Esophagus muscularis mucosa (tissue), 4 donors: ENCODE data around the gene FSHB. TPM values are rescaled to one million over a fixed set of nuclear protein-coding genes. Genes with fewer than 3 reads are reported as not detected.

ENCODE experiments used
- DNase-seq: peaks from one replicate; pipeline ENCODE4 v3.0.0-alpha.2; 2017; ENCODE audit errors: extremely low spot score
- H3K27ac ChIP-seq, 4 donors: fragments of 200-600 bp; sonication (generic); replicated peaks in 1 of 4; 1 replicate in 3 of 4; 2 replicates in 1 of 4; pipeline ENCODE4 v1.5.1; 2016 to 2019; ENCODE audit warnings: mild to moderate bottlenecking in 1 of 4
- H3K27me3 ChIP-seq, 4 donors: fragments of 200-600 bp; sonication (generic); one replicate each; pipeline versions ENCODE4 v1.5.1 to v1.6.0; 2016 to 2019
- H3K36me3 ChIP-seq, 4 donors: fragments of 200-600 bp; sonication (generic); one replicate each; pipeline ENCODE4 v1.5.1; 2016 to 2019
- H3K4me1 ChIP-seq, 4 donors: fragments of 200-600 bp; sonication (generic); one replicate each; pipeline ENCODE4 v1.5.1; 2016 to 2019
- H3K4me3 ChIP-seq, 4 donors: fragments of 200-600 bp; sonication (generic); 1 replicate in 2 of 4; 2 replicates in 2 of 4; pipeline ENCODE4 v1.5.1; 2016 to 2019; ENCODE audit warnings: mild to moderate bottlenecking in 4 of 4, moderate library complexity in 1 of 4
- H3K9me3 ChIP-seq, 4 donors: fragments of 200-600 bp; sonication (generic); 1 replicate in 3 of 4; 2 replicates in 1 of 4; pipeline ENCODE4 v1.5.1; 2016 to 2019
- CTCF ChIP-seq, 3 experiments: fragments of 200-600 bp in 2 of 3; fragments of 450-650 bp in 1 of 3; sonication (generic) in 2 of 3; IDR thresholded peaks; one replicate each; pipeline ENCODE4 v1.5.1; 2017 to 2019; ENCODE audit warnings: antibody characterized with exemption in 3 of 3, mild to moderate bottlenecking in 2 of 3, moderate library complexity in 1 of 3
- EP300 ChIP-seq: sonication (generic); formaldehyde crosslinking; IDR thresholded peaks from one replicate; pipeline ENCODE4 v1.6.1; 2017; ENCODE audit warnings: antibody characterized with exemption
- POLR2A ChIP-seq: fragments of 450-650 bp; IDR thresholded peaks from one replicate; pipeline ENCODE4 v1.6.1; 2017; ENCODE audit warnings: antibody characterized with exemption, moderate library complexity, mild to moderate bottlenecking, low read depth
- POLR2AphosphoS5 ChIP-seq, 2 donors: sonication (generic); formaldehyde crosslinking; IDR thresholded peaks; one replicate each; pipeline ENCODE4 v1.6.1; 2017; ENCODE audit warnings: antibody characterized with exemption in 2 of 2
- WGBS: methylation state at CpG from one replicate; pipeline ENCODE4 v1.1.5; 2018; 5-methylcytosine and 5-hydroxymethylcytosine counted together
- intact Hi-C: fragments of 100-400 bp; cut with DNase I; formaldehyde crosslinking; loops from one replicate; pipeline ENCODE4 v1.15.1; 2023
- total RNA-seq, 4 donors: library from RNA; depleted of rRNA; stranded (reverse); fragments of >200 nt; gene quantifications; one replicate each; pipeline versions ENCODE4 v1.1.0 to v1.2.1, GENCODE V29; 2016

Gene FSHB
- total RNA-seq, 4 donors from 2014 or later = not detected

DNA sequence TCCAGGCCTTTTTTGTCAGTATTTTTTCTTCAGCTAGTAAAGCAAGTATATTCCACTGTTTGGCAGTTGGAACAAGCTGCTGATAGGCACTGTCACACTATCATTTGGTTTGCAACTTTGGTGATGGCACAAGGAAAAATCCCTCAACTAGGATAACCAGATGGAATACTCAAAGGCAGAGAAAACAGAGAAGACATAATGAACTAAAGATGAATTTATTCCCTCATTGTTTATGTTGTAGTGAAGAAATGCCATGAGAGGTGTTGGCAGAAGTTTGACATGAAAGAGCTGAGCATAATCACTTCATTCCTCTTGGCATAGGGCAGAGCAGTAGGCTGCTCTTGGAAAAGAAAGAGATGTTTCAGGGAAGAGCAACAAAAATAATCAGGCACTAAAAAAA lies 39.9 kb downstream of the FSHB start:
- TF ChIP-seq EP300 (no peak), POLR2AphosphoS5 (IDR thresholded peaks at IDR 0.05) (no peak), POLR2A (no peak), CTCF (IDR thresholded peaks at IDR 0.05) (no peak)
- Histone ChIP-seq H3K27me3 (no peaks in the 10 kb centered on the region), H3K9me3 (no peaks in the 10 kb centered on the region), H3K36me3 (no peaks in the 10 kb centered on the region), H3K4me1 (peaks cover 0 to 19% (median 16%) of the 10 kb centered on the region in 4 donors), H3K4me3 (no peak overlapping the region), H3K27ac (peak overlapping the region in 1 of 4 donors; percentile 43)
- no peak for DNase-seq
- intact Hi-C loops = no loop called here

- no peaks in the 10 kb centered on the region for H3K36me3 ChIP-seq
- H3K27me3 ChIP-seq = no peaks in the 10 kb centered on the region
- no peak for DNase-seq
- no peak for TF ChIP-seq POLR2AphosphoS5 (IDR thresholded peaks at IDR 0.05)
- no peak for TF ChIP-seq EP300
- TF ChIP-seq POLR2A = no peak
- no peak for TF ChIP-seq CTCF (IDR thresholded peaks at IDR 0.05)
- no peaks in the 10 kb centered on the region for H3K4me1 ChIP-seq
- H3K9me3 ChIP-seq = no peaks in the 10 kb centered on the region
- no peak overlapping the region for H3K4me3 ChIP-seq
- intact Hi-C loops = no loop called here
- no peak overlapping the region for H3K27ac ChIP-seq
Observed at GRCh38 chr11:30277176-30277575, 46.4 kb downstream of the FSHB start.

GRCh38 chr11:30279796-30280195 lies 49.0 kb downstream of the FSHB start:
- Histone ChIP-seq H3K27me3 (no peaks in the 10 kb centered on the region), H3K4me1 (no peaks in the 10 kb centered on the region), H3K4me3 (no peak overlapping the region), H3K27ac (no peak overlapping the region), H3K9me3 (no peaks in the 10 kb centered on the region), H3K36me3 (no peaks in the 10 kb centered on the region)
- TF ChIP-seq POLR2AphosphoS5 (IDR thresholded peaks at IDR 0.05) = no peak
- no peak for TF ChIP-seq POLR2A
- TF ChIP-seq EP300 = no peak
- TF ChIP-seq CTCF (IDR thresholded peaks at IDR 0.05) = no peak
- intact Hi-C loops = no loop called here
- 76% methylated on average over 2 of the region's 2 CpGs for WGBS
- DNase-seq = no peak

DNA sequence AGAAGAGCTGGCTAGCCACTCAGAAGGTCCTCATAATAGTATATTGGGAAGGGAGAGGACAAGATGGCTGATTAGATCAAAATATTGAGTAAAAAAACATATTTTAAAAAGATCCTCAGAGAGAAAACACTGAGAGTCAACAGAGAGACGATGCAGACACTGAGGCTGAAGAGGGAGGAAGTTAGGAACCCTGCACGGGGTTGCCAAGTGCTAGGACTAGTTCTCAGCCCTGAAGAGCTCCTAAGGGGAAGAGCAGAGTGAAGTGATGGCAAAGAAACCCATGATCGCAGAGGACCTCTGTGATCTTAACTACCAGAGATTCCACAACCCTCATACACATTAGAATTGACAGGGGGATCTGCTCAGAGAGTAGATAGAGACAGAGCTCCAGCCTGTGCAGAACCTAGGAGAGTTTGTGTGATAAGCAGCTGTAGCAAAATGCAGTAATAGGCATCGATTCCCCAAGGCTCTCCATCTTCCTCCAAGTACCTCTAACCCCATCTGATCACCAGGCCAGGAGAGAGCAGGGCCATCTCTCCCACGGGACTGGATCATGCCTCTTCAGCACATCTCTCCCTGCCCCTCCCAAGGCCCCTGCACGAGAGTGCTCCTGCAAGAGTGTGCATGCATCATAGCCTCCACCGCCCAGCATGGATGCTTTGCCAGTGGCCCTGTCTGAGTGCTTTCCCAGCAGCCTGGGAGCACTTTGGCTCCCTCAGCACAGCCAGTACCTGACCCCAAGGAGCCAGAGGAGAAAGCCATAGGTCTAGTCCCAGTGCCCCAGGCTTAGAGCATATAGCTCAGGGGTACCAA lies 50.9 kb downstream of the FSHB start:
- intact Hi-C loops = no loop called here
- no peaks in the 10 kb centered on the region for H3K27me3 ChIP-seq
- H3K4me3 ChIP-seq = no peak overlapping the region
- no peak for DNase-seq
- TF ChIP-seq POLR2A (no peak), EP300 (no peak), POLR2AphosphoS5 (IDR thresholded peaks at IDR 0.05) (no peak), CTCF (IDR thresholded peaks at IDR 0.05) (no peak)
- 84% methylated on average over 5 of the region's 7 CpGs for WGBS
- no peaks in the 10 kb centered on the region for H3K4me1 ChIP-seq
- no peaks in the 10 kb centered on the region for H3K36me3 ChIP-seq
- H3K27ac ChIP-seq = no peak overlapping the region
- H3K9me3 ChIP-seq = no peaks in the 10 kb centered on the region

- intact Hi-C loops = no loop called here
- Histone ChIP-seq H3K4me3 (no peak overlapping the region), H3K9me3 (no peaks in the 10 kb centered on the region), H3K36me3 (no peaks in the 10 kb centered on the region), H3K27ac (no peak overlapping the region), H3K4me1 (no peaks in the 10 kb centered on the region), H3K27me3 (no peaks in the 10 kb centered on the region)
- no peak for TF ChIP-seq CTCF (IDR thresholded peaks at IDR 0.05)
- no peak for TF ChIP-seq EP300
- TF ChIP-seq POLR2A = no peak
- no peak for TF ChIP-seq POLR2AphosphoS5 (IDR thresholded peaks at IDR 0.05)
- WGBS = 73% methylated on average over 3 of the region's 3 CpGs
- DNase-seq = no peak
Observed at GRCh38 chr11:30282289-30282631, 51.4 kb downstream of the FSHB start.
